T-helper 22 cell (primary cell): ENCODE measurements around the gene ADAP1.
"Not testable (repeated sequence)": the region's sequence is repeated elsewhere in the genome, so short reads cannot be mapped to it uniquely, and the experiment has no call there.

Experiments
- DNase-seq: peaks from one replicate; pipeline ENCODE4 v3.0.0-alpha.2; 2020; ENCODE audit warnings: low read depth

ADAP1 gene

DNA sequence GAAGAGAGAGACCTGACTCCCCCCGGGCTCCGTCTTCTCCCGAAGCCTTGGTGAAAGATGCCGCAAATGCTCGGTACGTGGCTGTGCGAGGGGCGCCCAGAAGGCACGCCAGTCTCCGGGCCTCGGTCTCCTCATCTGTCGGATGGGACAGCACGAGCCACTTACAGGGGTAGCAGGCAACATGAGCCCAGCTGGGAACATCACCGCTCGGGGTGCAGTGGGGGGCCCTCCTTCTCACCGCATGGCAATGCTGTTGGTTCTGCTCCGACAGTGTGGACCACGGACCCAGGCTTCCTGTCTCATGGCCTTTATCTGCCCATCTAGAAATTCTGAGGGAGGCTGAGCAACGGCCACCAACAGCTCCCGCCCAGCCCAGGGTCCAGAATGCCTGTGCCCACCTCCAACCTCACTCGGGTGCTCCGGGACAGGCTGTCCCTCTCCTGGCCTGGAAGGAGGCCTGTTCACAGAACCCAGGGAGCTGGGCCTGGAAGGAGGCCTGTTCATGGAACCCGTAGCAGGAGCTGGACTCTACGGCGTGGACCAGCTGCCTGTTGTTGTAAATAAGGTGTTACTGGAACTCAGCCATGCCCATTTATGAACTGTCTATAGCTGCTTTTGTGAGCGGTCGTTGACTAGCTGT lies 15.8 kb downstream of the ADAP1 start:
- DNase-seq: no peak

DNA sequence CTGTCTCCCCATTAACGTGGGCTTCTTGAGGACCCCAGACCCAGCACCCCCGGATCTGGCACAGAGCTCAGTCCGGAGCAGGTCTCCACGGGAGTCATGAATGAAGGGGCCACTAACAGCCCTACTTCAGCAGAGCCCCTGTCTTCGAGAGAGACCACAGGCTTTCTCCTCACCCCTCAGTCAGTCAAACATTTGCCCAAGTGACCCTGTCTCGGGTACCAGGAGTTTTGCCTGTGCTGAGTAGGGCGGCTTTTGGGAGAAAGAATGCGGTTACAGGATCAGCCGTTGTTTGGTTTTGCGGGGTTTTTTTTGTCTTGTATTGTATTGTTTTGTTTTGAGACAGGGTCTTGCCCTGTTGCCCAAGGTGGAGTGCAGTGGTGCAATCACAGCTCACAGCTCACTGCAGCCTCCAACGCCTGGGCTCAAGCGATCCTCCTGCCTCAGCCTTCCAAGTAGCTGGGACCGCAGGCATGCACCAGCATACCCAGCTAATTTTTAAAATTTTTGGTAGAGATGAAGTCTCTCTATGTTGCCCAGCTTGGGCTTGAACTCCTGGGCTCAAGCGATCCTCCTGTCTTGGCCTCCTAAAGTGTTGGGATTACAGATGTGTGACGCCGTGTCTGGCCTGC lies 16.5 kb downstream of the ADAP1 start:
- DNase-seq: no peak

DNA sequence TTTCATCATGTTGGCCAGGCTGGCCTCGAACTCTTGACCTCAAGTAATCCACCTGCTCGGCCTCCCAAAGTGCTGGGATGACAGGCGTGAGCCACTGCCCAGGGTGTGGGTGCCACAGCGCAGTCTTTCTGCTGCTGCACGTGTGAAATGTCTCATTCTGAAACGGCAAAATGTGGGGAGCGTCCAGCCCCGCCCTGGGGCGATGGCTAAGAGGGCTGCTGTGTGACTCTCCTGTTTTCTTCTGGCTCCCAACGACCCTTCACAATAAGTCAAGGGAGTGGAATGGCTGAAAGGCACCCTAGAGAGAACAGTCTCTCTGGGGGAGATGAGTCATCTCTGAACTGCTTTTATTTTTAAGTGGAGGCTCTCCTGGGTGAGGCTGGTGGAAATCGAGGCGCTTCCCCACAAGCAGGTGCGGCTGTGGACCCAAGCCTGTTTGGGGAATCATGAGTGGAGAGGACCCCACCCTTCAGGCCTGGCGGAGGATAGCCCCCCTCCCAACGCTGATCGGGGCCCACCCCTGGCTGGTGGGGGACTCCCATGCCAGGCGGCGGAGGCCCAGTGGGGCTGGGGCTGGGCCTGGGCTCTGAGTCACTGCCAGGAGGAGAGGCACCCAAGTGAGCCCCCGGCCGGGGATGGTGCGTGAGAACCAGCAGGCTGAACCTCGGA lies 18.0 kb downstream of the ADAP1 start:
- no peak for DNase-seq

DNA sequence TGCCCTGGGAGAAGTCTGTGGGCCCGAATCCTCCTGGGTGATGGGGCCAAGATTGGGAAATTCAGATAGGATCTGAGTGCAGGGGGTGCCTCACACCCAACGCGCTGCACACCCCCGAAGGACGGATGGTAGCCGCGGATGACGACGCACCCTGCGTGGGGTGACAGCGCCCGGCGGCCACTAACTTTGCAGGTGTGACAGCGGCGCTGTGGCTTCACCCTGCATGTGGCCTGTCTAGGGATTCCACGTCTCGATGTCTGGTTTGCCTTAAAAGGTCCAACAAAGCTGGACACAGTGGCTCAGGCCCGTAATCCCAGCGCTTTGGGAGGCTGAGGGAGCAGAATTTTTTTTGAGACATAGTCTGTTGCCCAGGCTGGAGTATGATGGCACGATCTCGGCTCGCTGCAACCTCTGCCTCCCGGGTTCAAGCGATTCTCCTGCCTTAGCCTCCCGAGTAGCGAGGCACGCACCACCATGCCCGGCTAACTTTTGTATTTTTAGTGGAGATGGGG lies 18.6 kb downstream of the ADAP1 start:
- no peak for DNase-seq

DNA sequence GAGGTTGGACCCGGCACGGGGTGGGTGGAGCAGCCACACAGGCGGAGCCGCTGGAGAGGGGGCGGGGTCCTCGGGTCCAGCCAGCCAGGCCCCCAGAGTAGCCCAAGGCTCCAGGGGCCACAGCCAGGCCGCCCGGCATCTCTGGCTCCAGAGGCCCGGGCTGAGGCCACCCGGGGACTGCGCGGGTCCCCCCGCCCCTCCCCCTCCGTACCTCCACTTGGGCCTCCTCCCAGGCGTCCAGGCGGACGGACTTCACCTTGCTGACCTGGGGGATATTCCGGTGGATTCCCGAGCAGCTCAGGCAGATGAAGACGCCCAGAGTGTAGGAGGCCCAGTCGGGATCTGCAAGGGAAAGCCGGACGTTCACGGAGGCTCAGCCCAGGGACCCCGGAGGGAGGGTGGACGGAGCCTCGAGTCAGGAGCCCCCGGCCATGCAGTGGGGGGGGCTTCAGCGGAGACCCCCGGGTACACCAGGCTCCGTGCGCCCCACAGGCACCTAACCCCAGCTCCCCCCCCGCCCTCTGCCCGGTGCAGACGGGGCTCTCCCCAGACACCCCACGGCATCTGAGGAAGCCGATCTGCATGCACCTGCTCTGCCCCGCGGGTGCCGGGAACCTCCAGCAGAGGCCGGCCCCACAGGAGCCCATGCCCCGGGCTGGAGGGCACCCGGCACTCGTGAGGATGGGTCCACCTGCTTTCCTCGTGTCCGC lies 19.2 kb downstream of the ADAP1 start:
- DNase-seq: no peak

DNA sequence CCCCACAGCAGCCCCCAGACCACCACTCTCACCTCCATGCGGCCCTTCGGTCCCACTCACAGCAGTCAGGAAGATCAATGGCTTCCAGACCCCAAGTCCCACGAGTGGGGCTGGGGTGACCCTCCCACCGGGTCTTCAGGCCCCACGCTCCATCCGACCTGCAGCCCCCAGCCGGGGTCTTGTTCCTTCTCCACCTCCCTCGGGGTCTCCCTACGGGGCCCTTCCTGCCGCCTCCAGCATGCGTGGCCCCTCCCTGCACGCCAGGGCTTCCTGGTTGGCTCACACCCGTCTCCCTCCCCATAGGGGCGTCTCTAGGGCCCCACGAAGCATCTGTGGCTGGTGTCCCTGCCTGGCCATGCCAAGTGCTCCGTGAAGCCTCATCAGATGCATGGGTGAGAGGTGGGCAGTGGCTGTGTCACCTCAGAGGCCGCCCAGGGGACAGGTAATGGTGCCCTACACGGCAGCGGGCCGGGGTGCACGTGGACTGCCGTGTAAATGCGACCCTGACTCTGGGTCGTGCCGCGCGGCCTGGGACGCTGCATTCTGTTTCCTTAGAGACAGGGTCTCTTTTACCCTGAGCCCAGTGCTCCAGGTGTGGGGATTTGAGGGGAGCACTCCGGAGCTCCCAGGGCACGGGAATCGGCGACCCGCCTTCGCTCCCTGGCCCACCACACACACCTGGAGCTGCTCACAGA lies 19.9 kb downstream of the ADAP1 start:
- no peak for DNase-seq

DNA sequence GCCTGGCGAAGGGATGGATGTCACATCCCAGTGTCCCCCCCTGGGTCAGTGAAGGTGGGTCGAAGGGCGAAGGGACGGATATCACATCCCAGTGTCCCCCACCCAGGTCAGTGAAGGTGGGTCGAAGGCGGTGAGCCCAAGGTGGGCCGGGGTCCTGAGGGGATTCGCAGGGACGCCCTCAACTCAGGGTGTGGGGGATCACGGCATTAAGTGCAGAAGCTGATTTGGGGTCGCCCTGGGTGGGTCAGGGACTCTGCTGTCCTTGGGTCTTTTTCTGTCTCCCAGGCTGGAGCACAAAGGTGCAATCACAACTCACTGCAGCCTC lies 21.9 kb downstream of the ADAP1 start:
- no peak for DNase-seq

DNA sequence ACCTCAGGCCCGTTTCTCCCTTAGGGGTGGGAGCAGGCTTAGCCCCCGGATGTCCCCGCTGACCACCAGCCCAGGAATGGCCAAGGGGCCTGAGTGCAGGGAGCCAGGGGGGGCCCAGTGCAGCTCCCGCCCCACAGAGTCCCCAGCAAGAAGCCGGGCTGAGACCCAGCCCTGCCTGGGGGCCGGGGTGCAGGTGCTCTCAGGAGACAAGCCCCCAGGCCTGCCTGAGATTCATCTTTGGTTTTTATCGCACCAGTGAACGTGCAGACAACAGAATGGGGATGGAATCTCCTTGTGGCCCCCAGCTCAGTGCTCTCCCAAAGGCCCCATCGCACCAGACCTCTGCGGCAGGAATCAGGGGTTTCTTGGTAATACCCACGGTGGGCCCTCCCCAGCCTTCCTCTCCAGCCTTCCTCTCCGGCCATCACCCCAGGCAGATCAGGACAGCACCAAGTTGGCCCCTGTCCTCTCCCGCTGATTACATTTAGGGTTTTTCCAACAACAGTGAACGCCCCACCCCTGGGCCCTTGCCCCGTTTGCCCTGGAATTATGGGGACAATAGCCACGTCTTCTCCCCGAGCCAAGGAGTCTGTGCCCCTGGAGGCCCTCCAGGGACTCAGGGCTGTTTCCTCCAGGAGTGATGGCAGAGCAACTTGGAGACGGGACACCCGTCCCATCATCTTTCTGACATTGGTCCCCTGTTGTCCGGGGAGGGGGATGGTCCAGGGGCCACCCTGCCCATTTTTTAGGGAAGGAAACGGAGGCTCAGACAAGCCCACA lies 22.4 kb downstream of the ADAP1 start:
- no peak for DNase-seq

DNA sequence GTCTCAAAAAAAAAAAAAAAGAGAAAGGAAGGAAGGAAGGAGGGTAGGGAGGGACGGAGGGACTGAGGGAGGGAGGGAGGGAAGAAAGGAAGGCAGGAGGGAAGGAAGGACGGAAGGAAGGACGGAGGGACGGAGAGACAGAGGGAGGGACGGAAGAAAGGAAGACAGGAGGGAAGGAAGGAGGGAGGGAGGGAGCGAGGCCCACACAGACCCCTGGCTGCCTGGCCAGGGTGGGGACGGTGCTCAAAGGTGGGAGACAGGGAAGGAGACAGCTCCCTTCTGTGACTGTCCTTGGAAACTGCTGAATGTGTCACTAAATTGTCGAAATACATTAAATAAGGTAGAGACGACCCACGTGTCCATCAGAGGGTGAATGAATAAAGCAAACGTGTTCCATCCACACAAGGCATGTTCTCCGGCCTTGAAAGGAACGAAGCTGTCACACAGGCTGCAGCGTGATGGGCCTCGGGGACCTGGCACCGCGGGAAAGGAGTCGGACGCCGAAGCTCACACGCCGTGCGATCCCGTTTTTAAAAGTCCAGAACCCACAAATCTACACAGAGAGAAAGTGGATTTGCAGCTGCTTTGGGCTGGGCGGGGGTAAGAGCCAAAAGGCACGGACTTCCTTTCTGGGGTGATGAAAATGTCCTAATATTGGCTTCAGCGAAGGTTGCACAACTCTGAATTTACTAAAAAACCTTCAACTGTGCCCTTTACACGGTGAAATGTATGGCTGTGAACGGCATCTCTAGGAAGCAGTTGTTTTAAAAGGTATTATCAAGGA lies 23.3 kb downstream of the ADAP1 start:
- no peak for DNase-seq

DNA sequence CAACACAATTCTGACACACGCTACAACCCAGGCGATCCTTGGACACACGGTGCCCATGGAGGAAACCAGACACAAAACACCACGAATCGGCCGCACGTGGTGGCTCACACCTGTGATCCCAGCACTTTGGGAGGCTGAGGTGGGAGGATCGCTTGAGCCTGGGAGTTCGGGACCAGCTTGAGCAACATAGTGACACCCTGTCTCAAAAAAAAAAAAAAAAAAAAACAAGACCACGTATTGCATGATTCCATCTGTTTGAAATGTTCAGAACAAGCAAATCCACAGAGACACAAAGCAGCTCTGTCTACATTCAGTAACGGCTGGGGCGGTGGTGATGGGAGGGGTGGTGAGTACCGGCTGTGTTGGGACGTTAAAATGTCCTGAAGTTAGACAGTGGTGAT lies 25.2 kb downstream of the ADAP1 start:
- no peak for DNase-seq

DNA sequence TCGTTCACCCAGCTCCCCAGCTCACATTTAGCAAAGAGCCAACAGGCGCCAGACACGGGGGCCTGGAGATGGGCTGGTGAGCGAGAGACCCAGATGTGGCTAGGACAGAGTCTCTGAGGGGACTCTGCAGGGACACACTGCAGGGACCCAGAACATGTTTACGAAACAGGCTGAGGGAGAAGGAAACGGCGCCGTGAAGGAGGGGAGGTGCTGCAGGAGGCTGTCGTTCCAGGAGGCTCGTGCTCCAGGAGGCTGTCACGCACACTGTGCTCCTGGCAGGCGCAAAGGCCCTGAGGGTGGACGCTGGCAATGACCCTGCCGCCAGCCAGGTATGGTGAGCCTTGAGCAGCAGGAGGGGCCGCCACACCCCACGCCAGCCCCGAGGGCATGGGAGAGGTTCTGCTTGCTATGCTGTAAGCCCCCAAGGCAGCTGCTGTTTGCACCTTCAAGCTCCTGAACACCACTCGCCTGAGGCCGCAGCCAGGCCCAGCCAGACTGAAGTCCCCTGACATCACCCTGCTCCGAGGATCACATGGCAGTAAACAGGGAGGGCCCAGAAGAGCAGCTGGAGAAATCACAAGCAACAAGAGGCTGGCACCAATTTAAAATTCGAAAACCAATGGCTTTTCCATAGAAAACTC lies 27.3 kb downstream of the ADAP1 start:
- DNase-seq: no peak

DNA sequence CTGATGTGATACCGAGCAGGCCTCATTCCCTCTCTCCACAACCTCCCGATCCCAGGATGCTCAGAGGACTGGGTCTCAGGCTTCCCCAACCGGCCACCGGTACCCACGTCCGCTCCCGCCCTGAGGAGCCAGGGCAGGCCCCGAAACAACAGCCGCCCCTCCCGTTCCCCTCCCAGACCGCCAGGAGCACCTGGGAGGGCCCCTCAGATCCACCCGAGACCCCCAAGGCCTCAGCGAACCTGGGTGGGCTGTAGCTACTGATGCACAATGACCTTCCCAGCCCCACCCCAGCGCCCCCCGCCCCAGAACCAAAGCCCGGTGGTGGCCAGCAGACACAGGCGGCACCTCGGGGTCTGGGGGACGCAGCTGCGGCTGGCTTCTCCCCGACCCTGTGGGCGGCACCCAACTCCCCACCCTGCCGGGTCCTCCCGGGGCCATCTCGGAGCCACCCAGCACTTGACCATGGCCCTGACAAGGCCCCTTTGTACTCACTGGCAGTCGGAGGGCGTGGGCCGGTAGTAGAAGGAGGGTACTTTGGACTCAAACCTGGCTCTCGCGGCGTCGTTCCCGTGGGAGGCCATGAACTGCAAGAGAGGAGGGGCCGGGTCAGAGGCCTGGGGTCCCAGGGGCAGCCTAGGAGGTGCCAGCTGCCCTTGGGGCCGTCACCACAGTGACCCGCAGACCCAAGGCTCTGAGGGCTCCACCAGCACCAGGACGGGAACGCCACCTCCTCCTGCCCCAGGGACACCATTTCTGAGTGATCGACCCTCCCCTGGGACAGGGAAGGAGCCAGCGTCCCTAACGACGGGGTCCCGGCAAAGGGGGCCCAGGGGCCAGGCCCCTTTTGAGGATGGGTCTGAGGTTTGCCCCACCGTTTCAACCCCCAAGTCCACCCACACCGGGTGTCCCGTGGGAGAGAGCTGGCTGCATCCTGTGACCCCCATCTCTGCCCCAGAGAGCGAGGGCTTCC lies 28.1 kb downstream of the ADAP1 start:
- DNase-seq: no peak

DNA sequence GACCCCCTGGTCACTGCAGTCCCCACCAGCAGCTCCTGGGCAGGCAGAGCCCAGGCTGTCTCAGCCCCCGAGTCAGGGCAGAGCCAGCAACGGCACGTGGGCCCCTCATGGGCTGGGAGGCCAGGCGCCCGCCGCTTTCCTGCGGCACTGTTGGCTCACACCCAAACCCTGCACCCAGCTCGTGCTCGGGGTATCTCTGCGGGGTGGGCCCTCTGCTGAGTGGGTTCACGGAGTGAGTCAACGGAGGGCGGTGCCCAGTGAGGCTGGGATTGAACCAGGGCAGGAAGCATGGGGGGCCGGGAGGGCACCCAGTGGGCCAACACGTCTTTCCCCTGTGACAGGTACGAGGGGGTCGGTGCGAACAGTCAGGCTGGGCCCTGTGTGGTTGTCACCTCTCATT lies 28.9 kb downstream of the ADAP1 start:
- no peak for DNase-seq

DNA sequence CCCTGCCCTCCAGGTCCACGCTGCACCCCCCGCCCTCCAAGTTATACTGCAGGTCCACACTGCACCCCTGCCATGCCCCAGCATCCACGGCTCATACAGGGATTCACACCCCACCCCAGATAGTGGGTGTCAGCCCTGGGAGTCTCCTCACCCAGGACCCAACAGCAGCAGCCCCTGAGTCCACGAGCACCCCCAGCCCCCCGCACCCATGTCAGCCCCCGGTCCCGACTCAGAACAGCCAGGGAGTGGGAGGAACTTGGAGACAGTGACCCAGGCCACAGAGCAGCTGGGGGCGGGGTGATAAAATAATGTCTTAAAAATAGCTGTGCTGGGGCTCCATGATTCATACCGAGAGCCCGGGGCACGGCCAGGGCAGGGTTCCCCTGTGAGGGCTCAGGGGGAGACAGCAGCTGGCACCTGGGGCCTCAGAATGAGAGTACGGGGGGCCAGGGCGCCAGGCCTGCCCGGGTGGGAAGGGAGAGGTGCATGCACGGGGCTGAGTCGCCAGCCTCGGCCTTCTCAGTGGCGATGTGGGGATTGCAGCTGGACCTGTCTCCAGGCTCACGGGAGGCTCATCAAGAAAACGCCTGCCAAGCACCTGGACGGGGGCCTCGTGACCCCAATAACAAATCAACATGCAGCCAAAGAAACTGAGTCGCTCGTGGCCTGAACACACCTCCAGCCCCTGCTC lies 29.8 kb downstream of the ADAP1 start:
- DNase-seq: no peak

DNA sequence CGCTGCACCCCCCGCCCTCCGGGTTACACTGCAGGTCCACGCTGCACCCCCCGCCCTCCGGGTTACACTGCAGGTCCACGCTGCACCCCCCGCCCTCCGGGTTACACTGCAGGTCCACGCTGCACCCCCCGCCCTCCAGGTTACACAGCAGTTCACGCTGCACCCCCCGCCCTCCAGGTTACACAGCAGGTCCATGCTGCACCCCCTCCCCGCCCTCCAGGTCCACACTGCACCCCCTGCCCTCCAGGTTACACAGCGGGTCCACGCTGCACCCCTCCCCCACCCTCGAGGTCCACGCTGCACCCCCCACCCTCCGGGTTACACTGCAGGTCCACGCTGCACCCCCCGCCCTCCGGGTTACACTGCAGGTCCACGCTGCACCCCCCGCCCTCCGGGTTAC lies 30.4 kb downstream of the ADAP1 start:
- not testable (repeated sequence) for DNase-seq

DNA sequence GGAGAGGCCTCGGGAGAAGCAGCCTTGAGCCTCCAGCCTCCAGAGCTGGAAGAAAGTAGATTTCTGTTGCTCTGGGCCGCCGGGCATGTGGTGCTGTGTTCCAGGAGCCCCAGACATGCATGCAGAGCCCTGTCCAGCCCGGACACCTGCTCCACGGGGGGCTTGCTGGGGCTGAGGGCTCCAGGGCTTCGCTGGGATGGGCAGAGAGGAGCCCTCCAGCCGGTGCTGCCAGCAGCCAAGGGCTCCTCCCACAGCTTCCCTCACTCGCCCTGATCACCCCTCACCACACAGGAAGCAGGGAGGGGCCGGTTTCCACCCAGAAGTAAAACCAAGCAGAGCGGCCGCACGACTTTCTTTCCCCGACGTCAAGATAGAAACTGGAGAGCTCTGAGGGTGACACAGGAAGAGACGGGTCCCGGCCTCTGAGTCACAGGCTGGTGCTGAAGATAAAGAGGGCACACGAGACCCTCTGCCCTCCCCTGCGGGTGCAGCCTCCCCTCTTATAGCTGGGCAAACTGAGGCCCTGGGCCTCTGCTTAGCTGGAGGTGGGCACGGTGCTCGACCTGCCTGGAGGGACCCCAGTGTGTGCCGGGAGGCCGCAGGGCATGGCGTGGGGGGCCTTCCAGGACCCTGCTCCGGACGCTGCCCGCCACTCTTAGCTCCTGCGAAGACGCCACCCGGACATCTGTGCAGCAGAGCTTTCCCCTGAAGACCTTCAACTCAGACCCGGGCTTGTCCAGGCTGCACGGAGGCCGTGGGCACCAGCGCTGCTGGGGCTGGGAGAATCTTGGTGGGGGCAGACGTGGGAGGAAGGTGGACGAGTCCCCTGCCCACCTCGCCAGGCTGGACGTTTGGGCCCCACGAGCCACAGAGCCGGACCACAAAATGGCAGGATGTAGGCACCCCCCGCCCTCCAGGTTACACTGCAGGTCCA lies 31.1 kb downstream of the ADAP1 start:
- peak; percentile 87 for DNase-seq
